Measurements from ENCODE around the gene ROBO3. TPM values are rescaled to one million over a fixed set of nuclear protein-coding genes. Genes with fewer than 3 reads are reported as not detected.

ROBO3 gene
- total RNA-seq, 1 donor from 2014 or later: 12.6 TPM

DNA sequence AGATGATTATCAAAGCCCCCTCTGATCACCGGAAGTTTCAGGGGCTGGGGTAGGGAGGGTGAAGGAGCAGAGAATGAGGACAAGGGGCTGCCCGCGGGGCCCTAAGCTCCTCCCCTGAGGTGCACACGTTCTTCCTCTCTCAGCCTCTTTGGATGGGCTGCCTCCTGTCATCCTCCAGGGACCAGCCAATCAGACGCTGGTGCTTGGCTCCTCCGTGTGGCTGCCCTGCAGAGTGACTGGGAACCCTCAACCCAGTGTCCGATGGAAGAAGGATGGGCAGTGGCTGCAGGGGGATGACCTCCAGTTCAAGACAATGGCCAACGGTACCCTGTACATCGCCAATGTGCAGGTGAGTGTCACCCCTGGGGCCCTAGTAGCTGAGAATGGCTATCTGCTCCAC, 7.5 kb downstream of the ROBO3 start:
- H3K4me1 Mint-ChIP-seq: peaks cover 27% of the 10 kb centered on the region
- DNase-seq (ENCODE audit: low spot score): peak; percentile 53
- no peak overlapping the region for H3K4me3 Mint-ChIP-seq

DNA sequence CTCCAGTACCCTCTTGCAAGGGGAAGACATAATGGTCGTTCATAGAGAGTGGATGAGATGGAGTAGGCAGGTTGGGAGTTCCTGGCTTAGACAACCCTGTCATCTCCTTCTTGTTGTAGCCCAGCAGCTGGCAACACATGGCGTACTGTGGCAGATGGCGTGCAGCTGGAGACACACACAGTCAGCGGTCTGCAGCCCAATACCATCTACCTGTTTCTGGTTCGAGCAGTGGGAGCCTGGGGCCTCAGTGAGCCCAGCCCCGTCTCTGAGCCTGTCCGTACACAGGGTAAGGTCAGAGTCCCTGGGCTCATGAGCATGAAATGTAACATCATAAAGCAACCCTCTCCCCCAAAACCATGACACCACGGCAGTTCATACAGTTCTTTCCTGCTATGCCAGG, 8.7 kb downstream of the ROBO3 start:
- peaks cover 25% of the 10 kb centered on the region for H3K4me1 Mint-ChIP-seq
- H3K79me2 ChIP-seq (ENCODE audit: low read depth): no peaks in the 10 kb centered on the region
- no peaks in the 10 kb centered on the region for H4K20me1 ChIP-seq (ENCODE audit: low read depth)
- H2AFZ ChIP-seq (replicated peaks): no peak overlapping the region
- H3K4me2 ChIP-seq: no peak overlapping the region
- H3K4me3 ChIP-seq: no peak overlapping the region
- no peak overlapping the region for H3K27ac ChIP-seq
- H3K27me3 Mint-ChIP-seq (ENCODE audit: insufficient read depth, low read depth): peaks cover 51% of the 10 kb centered on the region
- H3K4me3 Mint-ChIP-seq: peak overlapping the region; percentile 23
- H3K27me3 ChIP-seq: peaks cover 68% of the 10 kb centered on the region
- peaks cover 3% of the 10 kb centered on the region for H3K36me3 Mint-ChIP-seq
- TF ChIP-seq EZH2phosphoT487 (IDR thresholded peaks at IDR 0.05): no peak
- TF ChIP-seq EZH2 (IDR thresholded peaks at IDR 0.05): no peak
- TF ChIP-seq, protein P1, sequence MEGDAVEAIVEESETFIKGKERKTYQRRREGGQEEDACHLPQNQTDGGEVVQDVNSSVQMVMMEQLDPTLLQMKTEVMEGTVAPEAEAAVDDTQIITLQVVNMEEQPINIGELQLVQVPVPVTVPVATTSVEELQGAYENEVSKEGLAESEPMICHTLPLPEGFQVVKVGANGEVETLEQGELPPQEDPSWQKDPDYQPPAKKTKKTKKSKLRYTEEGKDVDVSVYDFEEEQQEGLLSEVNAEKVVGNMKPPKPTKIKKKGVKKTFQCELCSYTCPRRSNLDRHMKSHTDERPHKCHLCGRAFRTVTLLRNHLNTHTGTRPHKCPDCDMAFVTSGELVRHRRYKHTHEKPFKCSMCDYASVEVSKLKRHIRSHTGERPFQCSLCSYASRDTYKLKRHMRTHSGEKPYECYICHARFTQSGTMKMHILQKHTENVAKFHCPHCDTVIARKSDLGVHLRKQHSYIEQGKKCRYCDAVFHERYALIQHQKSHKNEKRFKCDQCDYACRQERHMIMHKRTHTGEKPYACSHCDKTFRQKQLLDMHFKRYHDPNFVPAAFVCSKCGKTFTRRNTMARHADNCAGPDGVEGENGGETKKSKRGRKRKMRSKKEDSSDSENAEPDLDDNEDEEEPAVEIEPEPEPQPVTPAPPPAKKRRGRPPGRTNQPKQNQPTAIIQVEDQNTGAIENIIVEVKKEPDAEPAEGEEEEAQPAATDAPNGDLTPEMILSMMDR (IDR thresholded peaks at IDR 0.05): no peak
- H3K27ac Mint-ChIP-seq: no peak overlapping the region
- H3K9me3 ChIP-seq (ENCODE audit: low read depth): no peaks in the 10 kb centered on the region
- no peaks in the 10 kb centered on the region for H3K36me3 ChIP-seq
- no peaks in the 10 kb centered on the region for H3K9me3 Mint-ChIP-seq
- no peak for DNase-seq (ENCODE audit: low spot score)
- H3K4me1 ChIP-seq: peaks cover 8% of the 10 kb centered on the region
- no peak overlapping the region for H3K9ac ChIP-seq
- peaks cover 15% of the 10 kb centered on the region for H3F3A ChIP-seq (ENCODE audit: low read depth)

More for the DNA sequence above, 7.5 kb downstream of the ROBO3 start:
- Mint-ChIP-seq H3K36me3 (no peaks in the 10 kb centered on the region), H3K27me3 (ENCODE audit: insufficient read depth, low read depth) (peaks cover 58% of the 10 kb centered on the region), H3K27ac (peak overlapping the region; percentile 78), H3K9me3 (no peaks in the 10 kb centered on the region)
- H3K79me2 ChIP-seq (ENCODE audit: low read depth): no peaks in the 10 kb centered on the region
- no peak overlapping the region for H3K9ac ChIP-seq
- no peak overlapping the region for H3K4me2 ChIP-seq
- peaks cover 8% of the 10 kb centered on the region for H3K4me1 ChIP-seq
- H3K27me3 ChIP-seq: peaks cover 80% of the 10 kb centered on the region
- H3K27ac ChIP-seq: no peak overlapping the region
- TF ChIP-seq EZH2 (IDR thresholded peaks at IDR 0.05) (no peak), EZH2phosphoT487 (IDR thresholded peaks at IDR 0.05) (no peak)
- TF ChIP-seq, protein P1 (IDR thresholded peaks at IDR 0.05): no peak
- H3K36me3 ChIP-seq: no peaks in the 10 kb centered on the region
- H3K4me3 ChIP-seq: no peak overlapping the region
- no peaks in the 10 kb centered on the region for H3K9me3 ChIP-seq (ENCODE audit: low read depth)
- H2AFZ ChIP-seq (replicated peaks): no peak overlapping the region
- H3F3A ChIP-seq (ENCODE audit: low read depth): peaks cover 15% of the 10 kb centered on the region
- H4K20me1 ChIP-seq (ENCODE audit: low read depth): peaks cover 9% of the 10 kb centered on the region

DNA sequence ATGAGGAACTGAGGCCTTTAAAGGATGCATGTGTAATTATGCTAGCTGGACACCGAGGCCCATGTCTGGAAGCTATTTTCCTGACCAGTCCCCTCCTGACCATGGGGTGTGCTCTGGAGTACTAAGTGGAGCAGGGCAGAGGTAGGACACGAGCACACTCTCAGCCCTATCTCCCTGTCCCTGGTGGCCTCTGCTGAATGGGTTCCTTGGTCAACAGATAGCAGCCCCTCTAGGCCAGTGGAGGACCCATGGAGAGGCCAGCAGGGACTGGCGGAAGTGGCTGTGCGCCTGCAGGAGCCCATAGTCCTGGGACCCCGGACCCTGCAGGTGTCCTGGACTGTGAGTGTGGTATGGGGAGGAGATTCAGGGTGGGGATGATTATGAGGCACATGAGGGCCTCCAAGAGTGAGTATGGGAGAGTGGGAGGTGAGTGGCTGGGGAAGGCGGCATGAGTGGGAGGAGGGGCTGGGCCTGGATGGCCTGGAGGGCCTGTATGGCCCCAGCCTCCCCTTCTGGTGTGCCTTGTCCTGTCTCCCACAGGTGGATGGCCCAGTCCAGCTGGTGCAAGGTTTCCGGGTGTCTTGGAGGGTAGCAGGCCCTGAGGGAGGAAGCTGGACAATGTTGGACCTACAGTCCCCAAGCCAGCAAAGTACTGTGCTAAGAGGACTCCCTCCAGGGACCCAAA, 9.5 kb downstream of the ROBO3 start:
- H3K27ac Mint-ChIP-seq: no peak overlapping the region
- no peaks in the 10 kb centered on the region for H3K79me2 ChIP-seq (ENCODE audit: low read depth)
- peaks cover 8% of the 10 kb centered on the region for H3K4me1 ChIP-seq
- peaks cover 46% of the 10 kb centered on the region for H3K27me3 Mint-ChIP-seq (ENCODE audit: insufficient read depth, low read depth)
- peaks cover 25% of the 10 kb centered on the region for H3K4me1 Mint-ChIP-seq
- peaks cover 15% of the 10 kb centered on the region for H3F3A ChIP-seq (ENCODE audit: low read depth)
- no peak overlapping the region for H3K27ac ChIP-seq
- peaks cover 3% of the 10 kb centered on the region for H3K36me3 Mint-ChIP-seq
- no peak for DNase-seq (ENCODE audit: low spot score)
- H3K9me3 Mint-ChIP-seq: no peaks in the 10 kb centered on the region
- peaks cover 60% of the 10 kb centered on the region for H3K27me3 ChIP-seq
- no peaks in the 10 kb centered on the region for H3K36me3 ChIP-seq
- no peak overlapping the region for H3K4me3 Mint-ChIP-seq
- H3K9ac ChIP-seq: no peak overlapping the region
- H2AFZ ChIP-seq (replicated peaks): no peak overlapping the region
- H3K9me3 ChIP-seq (ENCODE audit: low read depth): no peaks in the 10 kb centered on the region
- H3K4me2 ChIP-seq: no peak overlapping the region
- H3K4me3 ChIP-seq: no peak overlapping the region
- H4K20me1 ChIP-seq (ENCODE audit: low read depth): no peaks in the 10 kb centered on the region
- TF ChIP-seq, protein P1 (IDR thresholded peaks at IDR 0.05): no peak
- TF ChIP-seq EZH2phosphoT487 (IDR thresholded peaks at IDR 0.05) (no peak), EZH2 (IDR thresholded peaks at IDR 0.05) (no peak)
